HCEC 1CT (cell line): ENCODE measurements around the gene ARSK.
A peak's percentile ranks its signal among the peaks of the same experiment; 100 is the strongest.

Experiments
- DNase-seq: peaks from one replicate; pipeline ENCODE4 v3.0.0-alpha.2; 2017

Gene ARSK

DNA sequence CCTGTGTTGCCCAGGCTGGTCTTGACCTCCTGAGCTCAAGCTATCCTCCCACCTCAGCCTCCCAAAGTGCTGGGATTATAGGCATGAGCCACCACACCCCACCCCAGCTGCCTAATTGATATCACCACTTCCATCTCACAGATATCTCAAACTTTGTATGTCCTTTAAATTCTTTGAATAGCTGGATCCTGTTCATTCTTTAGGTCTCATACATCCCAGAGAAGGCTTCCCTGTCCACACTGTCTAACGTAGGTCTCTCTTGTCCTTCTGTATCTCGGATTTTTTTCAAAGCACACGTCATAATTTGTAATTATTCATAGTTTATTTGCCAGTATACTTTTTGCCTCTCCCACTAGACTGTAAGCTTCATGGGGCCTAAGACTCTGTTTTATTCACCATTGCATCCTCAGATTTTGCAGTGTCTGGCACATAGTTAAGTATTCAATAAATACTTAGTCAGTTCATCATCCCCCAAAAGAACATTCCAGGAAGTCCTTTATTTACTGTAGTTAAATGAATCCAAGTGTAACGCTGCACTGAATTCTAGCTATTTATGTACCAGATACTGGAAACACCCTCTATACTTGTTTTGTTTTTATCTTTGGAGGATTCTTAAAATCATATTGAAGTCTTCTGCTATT is 10.5 kb downstream of the ARSK start:
- DNase-seq = peak; percentile 63

- no peak for DNase-seq
These were observed 17.1 kb downstream of the ARSK start for GRCh38 chr5:95572016-95572415.

DNA sequence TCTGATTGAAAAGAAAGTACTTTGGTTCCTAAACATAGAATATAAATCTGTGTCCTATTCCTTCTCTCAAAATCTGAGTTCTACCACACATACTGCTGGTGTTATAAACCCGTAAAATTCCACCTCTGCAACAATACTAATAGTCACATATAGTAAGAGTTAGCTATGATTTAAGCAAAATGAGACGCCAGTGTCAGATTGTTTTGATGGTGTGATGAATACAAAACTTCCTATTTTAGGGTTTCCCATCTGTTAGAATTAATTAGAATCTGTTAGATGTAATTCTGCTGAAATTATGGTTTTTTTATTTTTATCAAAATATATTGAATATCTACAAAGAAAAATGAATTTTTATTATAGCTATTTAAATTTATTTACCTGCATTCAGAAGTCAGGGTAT is 26.7 kb downstream of the ARSK start:
- DNase-seq = no peak

DNA sequence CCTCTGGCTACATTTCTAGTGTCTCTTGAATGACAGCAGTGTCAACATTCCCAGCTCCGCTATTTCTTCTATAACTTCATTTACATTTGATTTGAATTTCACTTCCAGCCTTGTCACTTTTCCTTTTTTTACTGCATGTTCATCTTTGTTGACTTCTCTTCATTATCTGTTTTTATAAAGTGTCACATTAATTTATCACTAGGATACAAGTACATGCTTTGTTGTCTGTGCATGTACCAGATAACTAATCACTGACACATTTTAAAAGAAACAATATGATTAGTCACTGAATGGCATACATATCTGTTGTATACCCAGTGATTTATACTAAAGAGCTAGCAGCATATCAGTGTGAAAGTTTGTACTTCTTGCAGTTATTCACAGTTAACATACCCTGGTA is 29.1 kb downstream of the ARSK start:
- DNase-seq = peak; percentile 23

DNA sequence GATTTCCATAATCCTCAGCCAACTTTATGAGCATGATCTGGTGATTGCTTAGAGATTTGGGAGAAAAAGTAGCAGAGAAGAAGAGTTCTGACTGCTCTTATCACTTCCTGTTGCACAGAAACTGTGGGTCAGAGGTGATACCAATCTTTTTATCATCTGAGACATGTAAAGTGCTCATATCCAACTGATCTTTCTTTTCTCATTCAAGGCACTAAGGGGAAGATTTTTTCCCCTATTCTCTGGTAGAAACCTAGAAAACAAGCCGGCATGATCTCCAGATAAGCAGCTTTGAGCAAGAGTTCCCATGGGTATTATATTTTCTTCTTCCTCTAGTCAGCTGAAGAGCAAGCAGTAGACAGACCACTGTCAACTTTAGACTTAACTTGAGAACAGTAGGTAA is 36.0 kb downstream of the ARSK start:
- DNase-seq = no peak

GRCh38 chr5:95591490-95591901 is 36.6 kb downstream of the ARSK start:
- peak; percentile 95 for DNase-seq

DNA sequence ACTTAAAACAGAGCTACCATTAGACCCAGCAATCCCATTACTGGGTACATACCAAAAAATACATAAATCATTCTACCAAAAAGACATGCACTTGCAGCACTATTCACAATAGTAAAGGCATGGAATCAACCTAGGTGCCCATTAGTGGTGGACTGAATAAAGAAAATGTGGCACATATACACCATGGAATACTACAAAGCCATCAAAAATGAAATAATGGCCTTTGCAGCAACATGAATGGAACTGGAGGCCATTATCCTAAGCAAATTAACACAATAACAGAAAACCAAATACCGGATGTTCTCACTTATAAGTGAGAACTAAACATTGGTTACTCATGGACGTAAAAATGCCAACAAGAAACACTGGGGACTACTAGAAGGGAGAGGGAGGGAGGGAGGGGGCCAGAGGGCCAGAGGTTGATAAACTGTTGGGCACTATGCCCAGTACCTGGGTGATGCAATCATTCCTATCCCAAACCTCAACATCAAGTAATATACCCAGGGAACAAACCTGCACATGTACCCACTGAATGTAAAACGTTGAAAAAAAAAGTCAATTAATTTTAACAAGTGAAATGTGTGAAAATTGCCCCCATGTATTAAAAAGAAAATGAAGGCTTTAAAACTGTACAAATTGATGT is 40.5 kb downstream of the ARSK start:
- no peak for DNase-seq

DNA sequence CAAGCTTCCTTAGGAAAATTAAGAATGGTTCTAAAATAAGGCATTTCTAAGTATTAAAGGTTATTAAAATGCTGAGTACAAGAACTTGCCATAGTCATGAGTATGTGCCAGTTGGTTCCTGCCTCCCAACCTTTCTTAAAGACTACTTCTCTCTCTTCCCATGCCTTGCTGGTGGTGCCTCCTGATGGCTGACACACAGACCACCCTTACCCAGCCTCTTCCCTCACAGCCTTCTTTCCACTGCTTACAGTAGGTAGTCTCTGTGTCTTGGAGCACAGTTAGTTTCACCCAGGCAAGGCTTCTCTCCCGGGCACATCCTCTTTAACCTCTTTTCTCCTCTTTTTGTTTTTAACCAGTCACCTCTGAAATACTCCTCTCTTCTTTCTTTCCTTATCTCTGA is 44.4 kb downstream of the ARSK start:
- no peak for DNase-seq

- peak; percentile 6 for DNase-seq
These were observed 45.7 kb downstream of the ARSK start for GRCh38 chr5:95600557-95600956.

GRCh38 chr5:95605786-95606185 is 50.9 kb downstream of the ARSK start:
- DNase-seq = no peak

- no peak for DNase-seq
These were observed 51.5 kb downstream of the ARSK start for GRCh38 chr5:95606419-95606818.

DNA sequence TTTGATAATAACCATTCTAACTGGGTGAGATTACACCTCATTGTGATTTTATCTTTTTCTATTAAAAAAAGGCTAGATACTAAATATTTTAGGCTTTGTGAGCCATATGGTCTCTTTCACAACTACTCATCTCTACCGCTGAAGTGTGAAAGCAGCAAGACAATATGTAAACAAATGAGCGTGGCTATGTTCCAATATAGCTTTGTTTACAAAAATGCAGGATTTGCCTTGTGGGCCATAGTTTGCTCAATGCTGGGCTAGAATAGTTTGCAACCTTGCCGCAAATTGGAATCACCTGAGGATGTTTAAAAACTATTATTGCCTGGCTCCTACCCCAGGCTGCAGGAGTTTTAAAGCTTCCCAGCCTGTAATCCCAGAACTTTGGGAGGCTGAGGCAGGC is 54.8 kb downstream of the ARSK start:
- peak; percentile 31 for DNase-seq

DNA sequence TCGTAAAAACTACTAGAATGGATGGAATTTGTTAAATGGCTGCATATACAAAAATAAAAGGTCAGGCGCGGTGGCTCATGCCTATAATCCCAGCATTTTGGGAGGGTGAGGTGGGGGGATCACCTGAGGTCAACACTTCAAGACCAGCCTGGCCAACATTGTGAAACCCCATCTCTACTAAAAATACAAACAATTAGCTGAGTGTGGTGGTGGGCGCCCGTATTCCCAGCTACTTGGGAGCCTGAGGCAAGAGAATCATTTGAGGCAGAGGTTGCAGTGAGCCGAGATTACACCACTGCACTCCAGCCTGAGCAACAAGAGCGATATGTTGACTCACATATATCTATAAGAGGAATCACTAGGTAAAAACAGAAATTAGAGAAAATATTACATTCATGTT is 55.6 kb downstream of the ARSK start:
- DNase-seq = no peak

- no peak for DNase-seq
These were observed 56.5 kb downstream of the ARSK start for GRCh38 chr5:95611396-95611795.

GRCh38 chr5:95613514-95613913 is 58.6 kb downstream of the ARSK start:
- DNase-seq = no peak

DNA sequence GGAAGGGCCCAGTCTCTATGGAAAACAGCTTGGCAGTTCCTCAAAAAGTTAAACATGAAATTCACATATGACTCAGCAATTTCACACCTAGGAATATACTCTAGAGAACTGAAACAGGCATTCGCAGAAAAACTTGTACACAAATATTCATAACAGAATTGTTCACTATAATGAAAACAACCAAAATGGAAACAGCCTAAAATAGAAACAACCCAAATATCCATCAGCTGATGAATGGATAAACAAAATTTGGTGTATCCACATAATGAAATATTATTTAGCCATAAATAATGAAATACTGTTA is 60.2 kb downstream of the ARSK start:
- DNase-seq = no peak

- DNase-seq = no peak
These were observed 62.2 kb downstream of the ARSK start for GRCh38 chr5:95617057-95617456.

DNA sequence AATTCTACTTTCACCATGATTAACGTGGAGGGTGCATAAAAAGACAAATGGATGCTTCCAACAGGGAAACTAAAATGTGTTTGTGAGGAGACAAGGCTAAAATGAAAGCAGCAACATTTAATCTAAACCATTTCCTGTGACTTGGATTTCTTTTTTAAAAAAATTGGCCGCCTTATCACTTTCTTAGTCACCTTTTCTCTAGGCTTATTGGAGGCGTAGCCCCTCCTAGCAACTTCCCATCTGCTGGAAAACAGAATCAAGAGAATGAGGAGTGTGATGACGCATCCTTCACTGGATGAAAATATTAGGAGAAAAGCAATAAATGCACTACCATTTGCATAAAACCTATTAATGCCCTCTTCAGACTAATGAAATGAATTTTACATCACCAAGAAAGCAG is 64.2 kb downstream of the ARSK start:
- no peak for DNase-seq

GRCh38 chr5:95619514-95620029 is 64.7 kb downstream of the ARSK start:
- DNase-seq = no peak

DNA sequence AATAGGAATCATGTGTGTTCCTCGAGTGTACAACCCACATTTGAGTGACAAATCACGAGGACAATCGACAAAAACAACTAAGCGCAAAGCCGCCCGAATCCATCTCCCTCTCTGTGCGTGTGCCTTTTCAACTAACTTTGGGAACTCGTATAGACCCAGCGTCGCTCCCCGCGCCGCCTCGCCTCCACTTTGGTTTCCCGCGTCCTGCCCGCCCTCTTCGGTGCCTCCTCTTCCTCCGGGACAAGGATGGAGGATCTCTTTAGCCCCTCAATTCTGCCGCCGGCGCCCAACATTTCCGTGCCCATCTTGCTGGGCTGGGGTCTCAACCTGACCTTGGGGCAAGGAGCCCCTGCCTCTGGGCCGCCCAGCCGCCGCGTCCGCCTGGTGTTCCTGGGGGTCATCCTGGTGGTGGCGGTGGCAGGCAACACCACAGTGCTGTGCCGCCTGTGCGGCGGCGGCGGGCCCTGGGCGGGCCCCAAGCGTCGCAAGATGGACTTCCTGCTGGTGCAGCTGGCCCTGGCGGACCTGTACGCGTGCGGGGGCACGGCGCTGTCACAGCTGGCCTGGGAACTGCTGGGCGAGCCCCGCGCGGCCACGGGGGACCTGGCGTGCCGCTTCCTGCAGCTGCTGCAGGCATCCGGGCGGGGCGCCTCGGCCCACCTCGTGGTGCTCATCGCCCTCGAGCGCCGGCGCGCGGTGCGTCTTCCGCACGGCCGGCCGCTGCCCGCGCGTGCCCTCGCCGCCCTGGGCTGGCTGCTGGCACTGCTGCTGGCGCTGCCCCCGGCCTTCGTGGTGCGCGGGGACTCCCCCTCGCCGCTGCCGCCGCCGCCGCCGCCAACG is 65.3 kb downstream of the ARSK start, which contains the start of gene GPR150:
TSS of gene GPR150 (plus strand) at position 58 of the 840 bp plus-strand sequence. CDS start at position 247, 189 bp downstream.
- peak; percentile 41 for DNase-seq

GRCh38 chr5:95620870-95621838 is 66.3 kb downstream of the ARSK start:
- DNase-seq = no peak

- DNase-seq = no peak
These were observed 67.1 kb downstream of the ARSK start for GRCh38 chr5:95621839-95622629.
